HG03521 (cell line): Measurements from ENCODE around the gene MAPKAPK2.

ENCODE experiments used
- ATAC-seq: cut with Tn5 transposase; IDR thresholded peaks from one replicate; pipeline ENCODE4 v1.9.1; 2021; ENCODE audit warnings: mild to moderate bottlenecking, moderate library complexity; ENCODE audit not compliant: unreplicated experiment

The MAPKAPK2 gene

DNA sequence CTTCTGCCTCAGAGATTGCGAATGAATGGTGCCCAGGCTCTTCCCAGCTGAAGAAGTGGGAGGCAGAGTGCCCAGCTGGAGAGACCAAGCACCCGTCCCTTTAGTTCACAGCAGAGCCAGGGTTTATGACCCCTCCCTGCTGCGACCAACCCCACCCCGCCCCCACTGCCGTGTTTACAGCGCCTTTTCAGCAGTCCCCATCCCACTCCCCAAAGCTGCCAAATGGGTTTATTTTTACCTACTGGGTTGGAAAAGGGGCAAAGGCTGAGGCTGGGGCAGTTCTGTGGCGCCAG is 25.8 kb upstream of the MAPKAPK2 start:
- no peak for ATAC-seq

DNA sequence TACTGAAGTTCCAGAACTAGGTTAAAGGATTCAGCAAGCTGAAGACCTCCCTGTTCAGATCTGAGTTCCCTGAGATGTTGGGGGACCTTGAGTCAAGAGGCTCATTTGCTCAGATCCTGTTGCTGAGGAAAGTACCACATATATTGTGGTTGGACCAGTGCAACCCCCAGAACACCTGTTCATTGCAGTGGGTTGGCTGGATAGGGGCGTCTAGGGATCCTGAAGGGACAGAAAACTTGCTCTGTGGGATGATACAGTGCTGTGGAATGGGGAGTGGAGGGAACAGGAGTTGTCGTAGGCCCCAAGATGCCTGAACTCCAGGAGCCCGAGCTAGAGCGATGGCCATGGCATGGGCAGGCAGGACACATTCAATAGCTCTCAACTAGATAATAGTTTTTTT is 24.6 kb upstream of the MAPKAPK2 start:
- no peak for ATAC-seq

DNA sequence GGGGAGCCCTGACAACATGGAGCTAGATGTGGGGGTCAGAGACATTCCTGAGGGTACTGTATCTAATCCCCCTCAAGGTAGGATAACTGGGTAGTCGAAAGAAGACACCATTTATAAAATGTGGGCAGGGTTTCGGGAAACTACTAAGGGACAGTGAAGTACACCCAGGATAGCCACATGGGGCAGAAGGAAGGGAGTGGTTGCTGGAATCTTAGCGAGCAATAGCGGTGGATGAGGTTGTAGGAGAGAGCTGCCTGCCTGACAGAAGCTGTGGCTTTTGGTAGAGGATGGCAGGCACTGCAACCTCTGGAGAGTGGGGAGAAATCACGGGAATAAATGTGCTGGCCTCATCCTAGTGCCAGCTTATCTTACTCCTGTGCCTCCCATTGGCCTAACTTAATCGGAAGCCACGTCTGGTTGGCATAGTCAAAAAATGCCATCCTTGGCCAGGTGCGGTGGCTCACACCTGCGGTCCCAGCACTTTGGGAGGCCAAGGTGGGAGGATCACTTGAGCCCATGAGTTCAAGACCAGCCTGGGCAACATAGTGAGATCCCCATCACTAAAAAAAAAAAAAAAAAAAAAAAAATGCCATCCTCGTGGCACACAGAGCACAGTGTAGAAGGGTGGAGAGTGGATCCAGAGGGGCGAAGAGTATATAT is 23.4 kb upstream of the MAPKAPK2 start:
- ATAC-seq, result no peak

DNA sequence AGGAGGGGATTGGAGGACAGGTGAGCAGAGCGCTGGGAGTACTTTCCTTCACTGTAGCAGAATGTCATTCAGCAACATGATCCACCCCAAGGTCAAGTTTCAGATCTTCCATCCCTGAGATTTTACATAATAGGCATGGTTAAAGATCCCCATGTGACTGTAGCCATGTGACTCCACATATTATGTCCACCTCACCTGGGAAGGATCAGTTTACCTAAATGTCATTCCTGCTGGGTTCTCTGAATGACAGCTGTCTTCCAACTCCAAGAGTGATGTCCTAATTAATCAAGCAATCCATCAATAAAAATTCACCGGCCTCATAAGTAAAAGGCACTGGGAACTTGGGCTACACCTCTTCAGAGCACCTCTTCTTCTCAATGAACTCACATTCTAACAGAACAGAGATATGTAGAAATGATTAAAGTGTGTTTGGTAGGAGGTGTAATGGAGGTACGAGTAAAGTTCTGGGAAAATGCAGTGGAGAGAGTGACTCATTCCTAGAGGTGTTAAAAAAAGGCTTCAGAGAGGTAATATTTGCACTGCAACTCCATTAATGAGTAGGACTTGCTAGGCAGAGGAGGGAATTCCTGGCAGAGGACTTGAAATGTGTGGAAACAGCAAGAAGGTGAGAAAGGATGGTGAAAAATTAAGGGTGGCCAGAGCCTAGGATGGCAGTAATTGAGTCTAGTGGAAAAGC is 22.2 kb upstream of the MAPKAPK2 start:
- ATAC-seq, result no peak

DNA sequence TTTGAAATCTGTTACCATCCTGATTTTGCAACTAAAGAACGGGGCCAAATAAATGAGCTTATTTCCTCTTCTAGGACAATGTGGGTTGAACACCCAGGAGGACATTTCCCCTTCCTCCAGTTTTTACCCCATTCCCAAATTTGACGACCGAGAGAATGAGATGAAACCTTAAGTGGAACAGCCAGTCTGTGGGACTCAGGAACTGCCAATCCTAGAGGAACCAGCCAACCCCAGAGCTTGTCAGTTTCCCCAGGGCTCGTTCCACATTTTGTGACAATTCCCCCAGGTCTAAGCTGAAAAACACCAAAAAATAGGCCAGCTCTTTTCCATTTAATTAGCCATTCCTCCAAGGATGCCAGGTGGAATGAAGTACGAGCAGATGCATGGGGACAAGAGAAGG is 21.3 kb upstream of the MAPKAPK2 start:
- no peak for ATAC-seq

DNA sequence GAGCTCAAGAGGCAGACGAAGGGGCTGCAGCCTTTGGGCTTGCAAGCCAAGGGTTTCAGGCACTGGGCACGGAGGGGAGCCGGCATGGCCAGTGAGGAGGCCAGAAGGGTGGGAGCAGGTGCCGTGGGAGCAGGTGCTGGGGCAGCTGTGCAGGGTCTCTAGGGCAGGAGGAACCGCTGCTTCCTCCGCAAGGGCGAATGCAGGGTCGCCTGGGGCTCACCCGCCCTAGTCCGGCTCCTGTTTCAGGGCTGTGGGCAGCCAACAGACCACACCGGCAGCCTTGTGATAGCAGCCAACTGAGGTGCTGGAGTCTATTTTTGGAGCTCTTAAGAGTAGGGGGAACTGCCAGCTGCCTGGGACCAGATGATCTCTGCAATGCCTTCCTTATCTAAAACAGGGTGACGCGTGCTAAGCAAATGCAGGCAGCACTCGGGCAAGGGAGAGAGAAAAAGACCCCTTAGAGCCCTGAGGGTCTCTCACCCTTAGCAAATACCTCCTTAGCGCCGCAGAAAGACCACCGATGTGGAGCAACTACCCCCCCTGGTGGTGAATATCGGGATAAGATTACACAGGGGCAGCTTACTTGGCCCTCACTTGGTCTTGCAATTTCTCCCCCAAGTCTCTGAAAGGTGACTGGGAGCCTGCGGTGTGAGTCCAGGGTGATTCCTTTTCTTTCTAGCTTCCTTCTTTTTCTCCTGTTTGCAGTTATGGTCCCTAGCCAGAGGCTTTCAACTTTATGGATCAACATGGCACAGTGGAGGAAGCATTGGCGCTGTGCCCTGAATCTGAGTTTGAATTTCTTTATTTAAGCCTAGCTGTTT is 20.7 kb upstream of the MAPKAPK2 start:
- ATAC-seq, result no peak

DNA sequence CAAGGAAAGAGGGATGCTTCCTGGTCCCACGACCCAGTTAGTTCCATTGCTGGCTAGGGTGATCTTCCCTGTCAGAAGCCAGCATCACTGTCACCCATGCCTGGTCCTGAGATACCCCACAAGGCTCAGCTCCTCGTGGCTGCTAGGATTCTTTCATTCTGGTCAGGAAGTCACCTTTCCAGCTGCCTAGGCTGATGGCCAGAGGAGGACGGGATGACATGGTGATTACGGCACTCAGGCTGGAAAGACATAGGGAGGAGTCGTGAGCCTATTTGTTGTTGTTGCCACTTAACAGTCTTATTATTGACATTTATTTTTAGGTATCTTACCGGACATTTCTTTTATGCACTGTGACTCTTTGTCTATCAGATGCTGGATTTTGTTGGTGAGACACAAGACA is 20.0 kb upstream of the MAPKAPK2 start:
- no peak for ATAC-seq

DNA sequence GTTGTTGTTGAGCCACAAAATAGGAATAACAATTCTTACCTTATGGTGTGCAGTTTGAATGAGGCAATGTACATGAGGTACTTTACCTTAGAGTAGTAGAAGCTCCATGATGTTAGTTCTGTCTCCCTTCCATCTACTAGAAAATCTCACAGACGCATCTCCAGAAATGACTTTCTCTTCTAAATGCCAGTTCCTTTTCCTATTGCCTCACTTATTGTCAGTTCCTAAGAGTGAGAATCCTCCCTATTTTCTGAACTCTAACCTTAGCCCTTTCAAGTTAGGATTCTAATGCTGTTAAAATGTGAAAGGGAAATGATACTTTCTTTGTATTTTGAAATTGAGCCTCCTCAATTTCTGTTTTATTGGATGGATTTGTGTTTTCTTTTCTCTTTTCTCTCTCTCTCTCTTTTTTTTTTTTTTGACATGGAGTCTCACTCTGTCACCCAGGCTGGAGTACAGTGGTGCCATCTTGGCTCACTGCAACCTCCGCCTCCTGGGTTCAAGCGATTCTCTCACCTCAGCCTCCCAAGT is 18.6 kb upstream of the MAPKAPK2 start:
- ATAC-seq, result no peak

DNA sequence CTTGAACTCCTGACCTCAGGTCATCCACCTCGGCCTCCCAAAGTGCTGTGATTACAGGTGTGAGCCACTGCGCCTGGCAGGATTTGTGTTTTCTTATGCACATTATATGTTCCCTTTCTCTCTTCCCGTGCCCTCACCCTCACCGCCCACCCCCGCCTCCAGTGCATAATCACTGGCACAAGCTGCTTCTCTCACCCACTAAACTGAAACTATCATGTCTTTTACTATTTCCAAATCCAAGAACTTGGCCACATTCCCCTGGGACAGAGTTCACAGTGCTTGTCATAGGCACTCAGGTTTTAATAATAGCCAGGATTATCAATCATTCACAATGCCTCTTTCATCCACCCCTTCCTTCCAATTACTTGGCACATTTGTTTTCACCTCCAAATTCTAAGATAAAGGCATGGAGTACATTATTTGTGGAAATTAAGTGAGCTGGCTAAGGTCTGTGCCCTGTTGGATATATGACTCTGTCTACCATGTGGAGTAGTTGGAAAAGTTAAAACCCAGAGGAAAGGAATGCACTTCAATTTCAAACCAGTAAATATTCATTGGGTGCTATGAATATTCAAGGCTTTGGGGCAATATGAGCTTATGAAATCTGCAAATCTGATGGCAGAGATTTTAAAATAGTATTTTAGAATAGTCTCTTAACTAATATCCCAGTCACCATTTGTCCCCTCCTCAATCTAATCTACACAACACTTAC is 17.6 kb upstream of the MAPKAPK2 start:
- ATAC-seq, result no peak

DNA sequence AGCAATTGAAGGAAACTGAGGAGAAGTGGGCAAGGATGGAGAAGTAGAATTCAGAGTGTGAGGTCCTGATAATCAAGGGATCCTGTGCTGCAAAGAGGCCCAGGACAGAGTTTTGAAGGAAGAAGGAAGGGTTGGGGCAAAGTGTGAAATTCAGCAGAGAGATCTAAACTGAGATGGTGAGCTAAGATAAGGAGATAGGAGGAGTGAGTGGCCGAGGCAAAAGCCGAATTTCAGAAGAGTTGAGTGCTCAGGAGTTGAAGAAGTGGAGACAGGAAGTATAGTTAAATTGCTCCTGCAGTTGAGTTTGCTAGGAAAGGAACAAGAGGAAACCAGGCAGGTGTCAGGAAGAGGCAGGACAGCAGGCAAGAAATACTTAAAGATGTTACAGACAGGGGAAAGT is 16.4 kb upstream of the MAPKAPK2 start:
- no peak for ATAC-seq

DNA sequence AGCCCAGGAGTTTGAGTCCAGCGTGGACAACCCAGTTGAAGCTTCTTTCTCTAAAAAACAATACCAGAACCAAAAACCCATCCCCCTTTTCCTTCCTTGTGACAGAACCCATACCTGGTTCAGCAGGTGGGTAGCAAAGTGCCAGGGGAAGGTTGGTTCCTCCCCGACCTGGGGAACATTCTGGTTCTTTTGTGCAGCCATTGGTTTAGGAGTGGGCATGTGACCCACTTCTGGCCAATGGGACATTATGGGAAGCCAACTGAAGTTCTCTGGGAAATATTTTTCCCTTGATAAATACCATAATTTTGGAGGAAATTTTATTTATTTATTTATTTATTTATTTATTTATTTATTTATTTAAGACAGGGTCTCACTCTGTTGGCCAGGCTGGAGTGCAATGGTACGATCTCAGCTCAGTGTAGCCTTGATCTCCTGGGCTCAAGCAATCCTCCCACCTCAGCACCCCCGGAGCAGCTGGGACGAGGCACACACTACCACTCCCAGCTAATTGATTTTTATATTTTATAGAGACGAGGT is 15.8 kb upstream of the MAPKAPK2 start:
- no peak for ATAC-seq

DNA sequence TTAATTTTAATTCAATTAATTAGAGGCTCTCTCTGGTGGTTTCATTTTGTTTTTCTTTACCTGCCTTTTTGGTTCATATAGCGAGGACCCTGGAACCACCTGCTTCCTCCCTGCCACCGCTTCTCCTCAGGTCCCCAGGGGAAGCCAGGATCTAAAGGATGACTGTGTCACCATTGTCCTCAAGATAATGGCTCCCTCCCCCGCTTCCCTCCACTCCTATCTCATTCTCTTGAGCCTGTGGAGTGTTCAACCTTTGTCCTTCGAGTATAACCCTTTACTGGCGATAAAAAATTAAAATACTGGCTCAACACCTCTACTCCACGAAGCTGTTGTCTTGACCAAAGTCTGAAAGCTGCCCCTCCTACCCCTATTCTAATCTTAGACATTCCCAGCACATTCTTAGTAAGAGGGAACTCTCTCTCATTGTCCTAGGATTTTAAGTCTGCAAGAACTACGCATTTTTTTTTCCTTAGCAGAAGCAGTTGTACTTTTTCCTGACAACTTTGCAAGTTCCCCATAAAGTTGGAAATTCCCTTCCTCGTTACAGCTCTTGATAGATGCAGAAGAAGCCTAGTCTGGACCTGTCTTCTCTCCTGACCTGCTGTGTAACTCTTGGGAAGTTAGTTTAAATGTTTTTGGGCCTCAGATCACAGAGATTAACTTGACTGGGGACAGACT is 12.6 kb upstream of the MAPKAPK2 start:
- no peak for ATAC-seq

DNA sequence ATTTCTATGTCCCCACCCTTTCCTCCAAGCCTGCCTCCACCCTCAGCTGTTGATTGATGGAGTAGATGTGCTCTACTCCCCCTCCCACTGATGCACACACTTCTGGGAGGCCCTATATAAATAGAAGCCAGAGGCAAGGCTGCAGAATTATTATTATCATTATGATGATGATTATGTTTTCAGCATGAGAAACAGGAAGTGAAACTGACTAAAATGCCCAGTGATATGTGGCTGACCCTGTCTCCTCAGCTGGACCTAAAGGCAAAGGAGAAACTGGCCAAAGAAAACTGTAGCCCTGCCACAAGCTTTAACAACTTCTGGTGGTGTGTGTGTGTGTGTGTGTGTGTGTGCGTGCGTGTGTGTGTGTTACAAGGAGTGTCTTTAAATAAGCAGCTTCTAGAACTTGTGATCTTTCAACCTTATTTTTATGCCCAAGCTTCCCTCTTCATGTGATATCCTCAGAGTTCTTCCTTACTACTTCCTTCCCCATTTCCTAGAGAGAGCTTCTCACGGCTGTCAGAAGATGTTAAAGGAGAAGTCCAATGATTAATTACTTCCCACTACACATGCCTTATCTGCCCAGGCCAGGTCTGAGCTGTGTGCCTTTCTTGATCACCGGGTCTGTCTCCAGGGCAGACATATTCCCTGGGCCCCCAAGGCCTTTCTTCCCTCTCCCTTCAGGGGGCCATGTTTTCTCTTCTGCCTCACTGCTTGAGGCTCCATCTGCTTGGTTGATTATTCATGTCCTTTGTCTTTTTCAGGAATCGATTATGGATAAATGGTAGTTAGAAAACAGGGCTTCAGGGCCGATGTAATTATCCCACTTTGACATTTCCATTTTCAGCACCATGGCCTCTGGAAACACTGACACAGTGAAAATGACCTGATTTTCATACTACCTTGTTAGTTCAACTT is 11.6 kb upstream of the MAPKAPK2 start:
- ATAC-seq, result no peak

DNA sequence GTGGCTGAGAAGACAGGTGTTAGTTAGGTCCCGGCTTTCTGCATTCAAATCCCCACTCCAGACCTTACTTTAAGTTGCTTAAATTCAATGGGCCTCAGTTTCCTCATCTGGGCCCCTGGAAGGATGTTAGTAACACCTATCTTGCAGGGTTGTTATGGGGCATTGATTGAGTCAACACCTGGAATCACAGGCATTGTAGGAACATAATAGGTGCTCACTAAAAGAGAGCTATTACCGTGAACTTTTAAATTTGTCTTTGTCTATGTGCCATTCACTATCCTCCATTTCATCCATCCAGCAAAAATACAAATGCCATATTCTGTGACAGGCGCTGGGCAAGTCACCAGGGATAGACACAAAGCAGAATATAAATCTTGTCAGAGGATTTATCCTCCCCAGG is 10.5 kb upstream of the MAPKAPK2 start:
- ATAC-seq, result no peak

DNA sequence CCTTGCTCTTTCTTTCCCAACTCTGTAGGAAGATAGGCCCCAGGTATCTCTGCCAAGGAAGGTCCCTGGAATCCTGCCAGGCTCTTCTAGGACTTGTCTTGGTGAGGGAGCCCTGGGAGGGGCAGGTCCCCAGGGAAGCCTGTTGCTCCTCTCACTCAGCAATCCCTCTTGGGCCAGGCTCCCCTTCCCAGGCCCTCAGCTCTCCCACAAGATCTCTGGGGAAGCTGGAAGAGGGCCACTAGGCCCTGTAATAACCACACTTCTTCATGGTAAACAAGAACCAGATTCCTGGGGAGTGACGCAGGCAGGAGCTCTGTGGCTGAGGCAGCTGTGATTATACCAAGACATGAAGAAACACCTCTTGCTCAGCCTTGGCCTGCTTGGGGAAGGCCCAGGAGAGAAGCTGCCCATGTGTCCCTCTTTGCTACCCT is 9.9 kb upstream of the MAPKAPK2 start:
- ATAC-seq, result no peak

DNA sequence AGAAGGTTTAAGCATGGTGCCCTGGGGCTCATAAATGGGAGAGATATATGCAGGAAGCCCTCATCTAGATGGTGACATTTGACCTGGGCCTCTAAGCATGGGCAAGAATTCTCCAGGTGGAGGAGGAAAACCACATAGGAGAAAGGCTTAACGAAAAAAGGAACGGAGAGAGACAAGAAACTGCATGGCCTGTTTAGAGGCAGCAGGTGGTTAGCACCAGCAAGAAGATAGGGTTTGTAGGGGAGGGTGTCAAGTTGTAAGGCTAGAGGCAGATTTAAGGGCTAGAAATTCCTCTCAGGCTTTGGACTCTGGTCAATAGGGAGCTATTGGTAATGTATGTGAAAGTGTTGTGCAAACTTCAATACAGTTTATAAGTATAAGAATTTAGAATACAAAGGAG is 8.2 kb upstream of the MAPKAPK2 start:
- ATAC-seq, result no peak

DNA sequence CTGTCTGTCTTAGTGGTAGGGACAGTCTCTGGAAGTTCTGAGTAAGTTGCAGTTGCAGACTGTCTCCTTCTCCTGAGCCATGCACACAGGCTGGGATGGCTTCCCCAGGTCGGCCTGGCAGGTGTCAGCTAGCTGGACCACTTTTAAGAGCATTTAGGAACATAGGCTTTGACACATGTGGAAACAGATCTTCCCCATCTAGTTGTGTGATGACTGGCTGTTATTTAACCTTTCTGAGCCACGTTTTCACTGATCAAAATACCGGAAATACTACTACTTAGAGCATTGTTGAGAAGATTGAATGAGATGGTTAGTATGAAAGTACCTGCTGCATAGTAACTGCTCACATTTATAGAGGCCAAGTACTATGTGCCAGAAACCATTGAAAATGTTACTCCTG is 6.2 kb upstream of the MAPKAPK2 start:
- no peak for ATAC-seq

DNA sequence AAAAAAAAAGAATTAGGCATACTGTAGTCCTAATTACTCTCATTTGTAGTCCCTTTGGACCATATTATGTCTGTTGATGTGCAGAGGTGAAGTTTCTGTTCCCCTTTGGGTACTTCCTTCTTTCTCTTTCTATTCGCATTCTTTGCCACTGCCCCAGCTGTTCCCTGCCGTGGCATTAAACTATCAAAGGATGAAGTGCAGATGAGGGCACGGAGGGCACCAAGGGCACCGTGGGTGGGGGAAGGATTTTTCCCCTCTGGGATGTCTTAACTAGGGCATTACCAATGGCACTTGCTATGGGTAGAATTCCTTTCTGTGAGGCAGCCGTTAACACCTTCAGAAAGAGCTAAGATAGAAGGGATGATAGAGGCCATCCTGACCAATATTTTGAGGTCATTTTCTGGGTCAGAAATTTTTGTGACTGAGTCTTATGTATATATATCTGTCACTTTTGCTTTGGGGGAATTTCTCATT is 4.9 kb upstream of the MAPKAPK2 start:
- ATAC-seq, result peak; percentile 73

DNA sequence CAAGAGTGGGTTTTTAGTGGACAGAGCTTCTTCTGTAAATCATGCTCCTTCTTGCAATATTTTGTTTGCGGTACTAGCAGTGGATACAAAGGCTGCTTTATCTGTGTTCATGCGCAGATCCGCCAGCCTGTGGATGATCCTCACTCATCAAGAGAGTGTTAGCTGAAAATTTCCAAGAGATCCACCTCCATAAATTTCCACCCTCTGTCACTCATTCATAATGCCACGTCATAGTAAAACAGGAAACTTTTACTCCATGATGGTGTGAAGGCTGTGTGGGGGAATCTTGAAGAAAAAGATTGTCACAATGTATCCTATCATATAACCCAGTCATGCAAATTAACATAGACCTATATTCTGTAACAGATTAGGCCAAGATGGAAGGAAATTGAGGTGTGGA is 4.4 kb upstream of the MAPKAPK2 start:
- no peak for ATAC-seq
